Kidney (tissue), 14 donors: ENCODE data around the gene IFI6. TPM values are rescaled to one million over a fixed set of nuclear protein-coding genes. Genes with fewer than 3 reads are reported as not detected.
"Not testable (repeated sequence)": the region's sequence is repeated elsewhere in the genome, so short reads cannot be mapped to it uniquely, and the experiment has no call there.

ENCODE experiments used
- DNase-seq, 5 donors: peaks; one replicate each; pipeline ENCODE4 v3.0.0-alpha.2; 2013 to 2020
- FAIRE-seq: peaks from 2 replicates; lab custom pipeline; 2012; peaks lifted over from hg19 to GRCh38; lab: Jason Lieb, UNC
- H3K27ac ChIP-seq, 2 donors: one replicate each; pipeline ENCODE4 v1.7.0; 2013; ENCODE audit warnings: low read depth in 2 of 2, low read length in 2 of 2, inconsistent platforms in 1 of 2
- H3K27me3 ChIP-seq: one replicate; pipeline ENCODE4 v1.7.1; 2013; ENCODE audit warnings: low read length, inconsistent platforms; ENCODE audit not compliant: control insufficient read depth, insufficient read depth
- H3K36me3 ChIP-seq, 3 donors: one replicate each; pipeline versions ENCODE4 v1.7.0 to v1.7.1; 2013; ENCODE audit warnings: low read length in 3 of 3, control low read depth in 1 of 3, inconsistent platforms in 1 of 3; ENCODE audit not compliant: insufficient read depth in 3 of 3, control insufficient read depth in 2 of 3
- H3K4me1 ChIP-seq, 3 donors: one replicate each; pipeline versions ENCODE4 v1.7.0 to v1.7.1; 2013; ENCODE audit warnings: low read length in 3 of 3, inconsistent platforms in 1 of 3, low read depth in 1 of 3; ENCODE audit not compliant: control insufficient read depth in 2 of 3, insufficient read depth in 2 of 3
- H3K4me3 ChIP-seq, 3 donors: one replicate each; pipeline versions ENCODE4 v1.7.0 to v1.8.1; 2013; ENCODE audit warnings: low read length in 3 of 3, control low read depth in 1 of 3, inconsistent platforms in 1 of 3
- H3K9ac ChIP-seq, 3 donors: one replicate each; pipeline versions ENCODE4 v1.7.0 to v1.7.1; 2013; ENCODE audit warnings: low read length in 3 of 3, control low read depth in 1 of 3, inconsistent platforms in 1 of 3
- H3K9me3 ChIP-seq, 3 donors: one replicate each; pipeline versions ENCODE4 v1.7.0 to v1.7.1; 2013; ENCODE audit warnings: low read length in 3 of 3, control low read depth in 1 of 3, inconsistent platforms in 1 of 3; ENCODE audit not compliant: control insufficient read depth in 2 of 3, insufficient read depth in 1 of 3
- CTCF ChIP-seq: IDR thresholded peaks from 3 replicates; pipeline ENCODE4 v1.5.1; 2012; ENCODE audit warnings: mild to moderate bottlenecking, moderate library complexity, borderline replicate concordance; ENCODE audit not compliant: insufficient read depth; ENCODE audit errors: extremely low read depth
- intact Hi-C: fragments of 100-400 bp; cut with DNase I; formaldehyde crosslinking; loops from one replicate; pipeline ENCODE4 v1.11.1; 2022
- polyA plus RNA-seq: library from polyadenylated mRNA; stranded (reverse); fragments of 350-450 nt; fragmentation: Illumina TruSeq; extraction: RNeasy Lipid Tissue Mini Kit (QIAGEN cat#74804); gene quantifications from one replicate; pipeline ENCODE4 v1.2.3, GENCODE V29; 2014; ENCODE audit warnings: low read depth, low replicate concordance; ENCODE audit not compliant: insufficient read depth
- total RNA-seq: library from RNA; stranded (reverse); fragmentation: NEBNext Ultra II Directional; extraction: Animal tissue kit (Norgen Biotek cat#: 25700); gene quantifications from one replicate; pipeline ENCODE4 v1.2.1, GENCODE V29; 2021
- donor health status: control.
- donor health status: control.
- donor health status: control.
- donor health status: control.
- donor health status: control.
- donor health status: DM: yes; HTN: yes; CAD: no.
- donor health status: Normal renal cell carcinoma (clear cell type).

The IFI6 gene
- total and polyA plus RNA-seq, 2 donors from 2014 or later: 69.5 to 148 TPM

DNA sequence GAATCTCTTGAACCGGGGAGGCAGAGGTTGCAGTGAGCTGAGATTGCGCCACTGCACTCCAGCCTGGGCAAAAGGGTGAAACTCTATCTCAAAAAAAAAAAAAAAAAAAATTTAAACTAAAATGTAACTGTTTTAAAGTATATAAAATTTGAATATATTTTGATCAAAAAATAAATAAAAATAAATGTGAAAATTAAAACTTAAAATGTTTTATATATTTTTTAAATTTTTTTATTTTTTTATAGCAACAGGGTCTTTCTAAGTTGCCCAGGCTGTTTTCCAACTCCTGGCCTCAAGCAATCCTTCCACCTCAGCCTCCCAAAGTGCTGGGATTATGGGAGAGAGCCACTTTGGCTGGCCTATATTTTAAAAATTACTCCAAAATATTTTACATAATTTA is 38.6 kb upstream of the IFI6 start:
- FAIRE-seq (no peak), DNase-seq (no peak)
- TF ChIP-seq CTCF: no peak
- intact Hi-C loops: no loop called here
- H3K9me3 ChIP-seq: no peaks in the 10 kb centered on the region
- no peaks in the 10 kb centered on the region for H3K4me1 ChIP-seq
- H3K27ac ChIP-seq: no peak overlapping the region
- H3K9ac ChIP-seq: no peak overlapping the region
- no peak overlapping the region for H3K4me3 ChIP-seq
- no peaks in the 10 kb centered on the region for H3K27me3 ChIP-seq
- H3K36me3 ChIP-seq: no peaks in the 10 kb centered on the region

DNA sequence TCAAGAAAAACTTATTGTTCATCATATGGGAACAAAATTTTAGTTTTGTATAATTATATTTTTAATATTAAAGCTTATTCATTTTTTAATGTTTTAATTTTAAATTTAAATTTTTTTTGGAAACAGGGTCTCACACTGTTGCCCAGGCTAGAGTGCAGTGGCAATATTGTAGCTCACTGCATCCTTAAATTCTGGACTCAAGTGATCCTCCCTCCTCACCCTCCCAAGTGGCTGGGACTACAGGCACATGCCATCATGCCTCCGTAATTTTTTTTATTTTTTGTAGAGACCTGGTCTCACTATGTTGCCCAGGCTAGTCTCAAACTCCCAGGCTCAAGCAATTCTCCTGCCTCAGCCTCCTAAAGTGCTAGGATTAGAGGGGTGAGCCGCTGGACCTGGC is 33.6 kb upstream of the IFI6 start:
- no peak for DNase-seq
- no peaks in the 10 kb centered on the region for H3K4me1 ChIP-seq
- no peak for TF ChIP-seq CTCF
- FAIRE-seq: no peak
- no peak overlapping the region for H3K9ac ChIP-seq
- no peaks in the 10 kb centered on the region for H3K9me3 ChIP-seq
- intact Hi-C loops: no loop called here
- no peaks in the 10 kb centered on the region for H3K27me3 ChIP-seq
- no peak overlapping the region for H3K4me3 ChIP-seq
- H3K27ac ChIP-seq: no peak overlapping the region
- H3K36me3 ChIP-seq: no peaks in the 10 kb centered on the region

- no peak overlapping the region for H3K4me3 ChIP-seq
- intact Hi-C loops: no loop called here
- FAIRE-seq: no peak
- H3K9me3 ChIP-seq: no peaks in the 10 kb centered on the region
- no peak overlapping the region for H3K9ac ChIP-seq
- TF ChIP-seq CTCF: no peak
- no peak overlapping the region for H3K27ac ChIP-seq
- DNase-seq: no peak
- H3K27me3 ChIP-seq: no peaks in the 10 kb centered on the region
- no peaks in the 10 kb centered on the region for H3K36me3 ChIP-seq
- H3K4me1 ChIP-seq: no peaks in the 10 kb centered on the region
These were observed 33.0 kb upstream of the IFI6 start for GRCh38 chr1:27704958-27705357.

DNA sequence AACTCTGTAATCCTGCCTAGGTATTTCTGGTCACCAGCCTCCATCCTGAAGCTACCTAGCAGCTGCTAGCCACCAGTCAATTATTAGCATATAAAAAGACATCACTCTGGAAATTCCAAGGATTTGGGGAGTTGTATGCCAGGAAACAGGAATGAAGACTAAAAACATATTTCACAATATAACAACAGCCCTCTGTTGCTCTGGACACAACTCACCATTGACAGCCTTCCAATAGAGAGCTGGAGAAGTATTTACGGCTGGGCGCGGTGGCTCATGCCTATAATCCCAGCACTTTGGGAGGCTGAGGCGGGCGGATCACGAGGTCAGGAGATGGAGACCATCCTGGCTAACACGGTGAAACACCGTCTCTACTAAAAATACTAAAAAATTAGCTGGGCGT is 24.8 kb upstream of the IFI6 start:
- H3K27ac ChIP-seq, DNase-seq, H3K4me1 ChIP-seq, H3K9ac ChIP-seq, FAIRE-seq, H3K27me3 ChIP-seq, intact Hi-C loops, H3K9me3 ChIP-seq, H3K36me3 ChIP-seq, H3K4me3 ChIP-seq: not testable (repeated sequence)
